ENCODE data around the gene LMO4. TPM values are rescaled to one million over a fixed set of nuclear protein-coding genes. Genes with fewer than 3 reads are reported as not detected.

The LMO4 gene
- total RNA-seq, 1 experiment from 2014 or later = 38.5 TPM

GRCh38 chr1:87369736-87370478 lies 41.2 kb downstream of the LMO4 start:
- Histone ChIP-seq H3K4me3 (replicated peaks in 1 of 2; ENCODE audit: low read depth in 1 of 2, low read length in 2 of 2) (no peak overlapping the region), H3K79me2 (ENCODE audit: insufficient read depth, low read length) (no peaks in the 10 kb centered on the region), H3K4me1 (ENCODE audit: control insufficient read depth in 1 of 2, insufficient read depth in 2 of 2, low read length in 2 of 2) (no peaks in the 10 kb centered on the region), H3K4me2 (ENCODE audit: low read length) (no peak overlapping the region), H3K9ac (ENCODE audit: low read length) (no peak overlapping the region), H3K9me3 (ENCODE audit: control insufficient read depth in 1 of 2, insufficient read depth in 1 of 2, low read depth in 1 of 2, low read length in 2 of 2) (no peaks in the 10 kb centered on the region), H4K20me1 (ENCODE audit: insufficient read depth) (no peaks in the 10 kb centered on the region), H3K9me2 (ENCODE audit: insufficient read depth) (no peaks in the 10 kb centered on the region), H3K36me3 (ENCODE audit: control insufficient read depth in 1 of 2, insufficient read depth in 2 of 2, low read length in 2 of 2) (no peaks in the 10 kb centered on the region), H3K27ac (ENCODE audit: low read depth, low read length) (no peak overlapping the region), H3K27me3 (ENCODE audit: insufficient read depth, low read length) (no peaks in the 10 kb centered on the region), H2AFZ (ENCODE audit: low read depth, low read length, poor library complexity, severe bottlenecking) (no peak overlapping the region)
- ChIA-PET CTCF (no interaction called here), RAD21 (ENCODE audit: low non-redundant PET in 1 of 2, low total read pairs in 2 of 2, uncharacterized antibody in 2 of 2, unreplicated experiment in 2 of 2) (no interaction called here), POLR2A (no interaction called here)
- DNase-seq (ENCODE audit: low read depth, low spot score) (no peak), ATAC-seq (no peak)
- BruUV-seq (replicated peaks) = no TSS peak
- TF ChIP-seq FOSL1 (IDR thresholded peaks at IDR 0.05; ENCODE audit: low read depth) (no peak), JUND (IDR thresholded peaks at IDR 0.05) (no peak), REST (IDR thresholded peaks at IDR 0.05; ENCODE audit: low read depth) (no peak), POLR2AphosphoS5 (IDR thresholded peaks at IDR 0.05; ENCODE audit: low read depth, low read length) (no peak), TCF7L2 (IDR thresholded peaks at IDR 0.05; ENCODE audit: borderline replicate concordance, extremely low read depth, insufficient read depth, insufficient read length) (no peak), YY1 (IDR thresholded peaks at IDR 0.05; ENCODE audit: extremely low read depth, insufficient replicate concordance, low read depth, low read length) (no peak), SRF (IDR thresholded peaks at IDR 0.05; ENCODE audit: low read depth) (no peak), CBX3 (IDR thresholded peaks at IDR 0.05; ENCODE audit: low read depth) (no peak), ZFX (IDR thresholded peaks at IDR 0.05) (no peak), ZBTB33 (IDR thresholded peaks at IDR 0.05; ENCODE audit: extremely low read depth, insufficient replicate concordance, low read length) (no peak), EZH2phosphoT487 (IDR thresholded peaks at IDR 0.05; ENCODE audit: borderline replicate concordance) (no peak), SIN3A (IDR thresholded peaks at IDR 0.05; ENCODE audit: low read depth) (no peak), EGR1 (IDR thresholded peaks at IDR 0.05; ENCODE audit: low read depth) (no peak), MAX (IDR thresholded peaks at IDR 0.05) (no peak), ZNF274 (IDR thresholded peaks at IDR 0.05; ENCODE audit: low read depth, low read length) (no peak), SP1 (IDR thresholded peaks at IDR 0.05; ENCODE audit: low read depth) (no peak)
- intact Hi-C loops (cut with micrococcal nuclease) = no loop called here
